IMR-90 (cell line): ENCODE results near the gene ACVR1. TPM values are rescaled to one million over a fixed set of nuclear protein-coding genes. Genes with fewer than 3 reads are reported as not detected.

Experiments
- ATAC-seq: fragments of 200-7000 bp; cut with Tn5 transposase; 2 replicates; pipeline ENCODE4 v1.9.1; 2020; ENCODE audit warnings: low read depth, mild to moderate bottlenecking, moderate library complexity
- BruUV-seq: library from RNA; stranded (reverse); fragments of 400-500 nt; replicated peaks from 2 replicates; lab custom pipeline; 2021; lab: Mats Ljungman, UMichigan
- CTCF ChIA-PET: fragments of 300-600 bp; formaldehyde crosslinking; extraction: SDS; loops from one replicate; lab custom pipeline; 2021; ENCODE audit warnings: antibody characterized with exemption; lab: Yijun Ruan, JAX
- POLR2A ChIA-PET: fragments of 300-600 bp; sonication (Branson Sonifier 250); formaldehyde crosslinking; loops from one replicate; lab custom pipeline; 2022; ENCODE audit warnings: antibody characterized with exemption; ENCODE audit not compliant: unreplicated experiment; lab: Charles Lee
- DNase-seq: peaks from one replicate; pipeline ENCODE4 v3.0.0; 2013
- H2AFZ ChIP-seq: replicated peaks from 2 replicates; pipeline ENCODE3; 2013; ENCODE audit warnings: low read length, mild to moderate bottlenecking; ENCODE audit not compliant: poor library complexity
- H2AK5ac ChIP-seq: 2 replicates; pipeline ENCODE4 v1.6.1; 2013; ENCODE audit warnings: low read depth, low read length, inconsistent platforms
- H2AK9ac ChIP-seq: replicated peaks from 2 replicates; pipeline ENCODE3; 2013; ENCODE audit warnings: mild to moderate bottlenecking, low read depth, low read length, moderate library complexity; ENCODE audit not compliant: poor library complexity
- H2BK120ac ChIP-seq: 2 replicates; pipeline ENCODE4 v1.6.1; 2013; ENCODE audit warnings: low read depth, low read length, inconsistent platforms
- H2BK15ac ChIP-seq: 3 replicates; pipeline ENCODE4 v1.6.1; 2013; ENCODE audit warnings: low read depth, low read length, inconsistent platforms
- H2BK20ac ChIP-seq: 2 replicates; pipeline ENCODE4 v1.6.1; 2013; ENCODE audit warnings: low read depth, mild to moderate bottlenecking, inconsistent platforms, low read length, moderate library complexity
- H2BK5ac ChIP-seq: 2 replicates; pipeline ENCODE4 v1.6.1; 2013; ENCODE audit warnings: mild to moderate bottlenecking, low read depth, low read length, inconsistent platforms; ENCODE audit not compliant: poor library complexity, severe bottlenecking
- H3K14ac ChIP-seq: replicated peaks from 2 replicates; pipeline ENCODE4 v1.6.1; 2013; ENCODE audit warnings: low read depth, low read length, inconsistent platforms
- H3K18ac ChIP-seq: 2 replicates; pipeline ENCODE4 v1.6.1; 2013; ENCODE audit warnings: low read depth, low read length, control low read depth
- H3K23ac ChIP-seq: 2 replicates; pipeline ENCODE4 v1.6.1; 2013; ENCODE audit warnings: low read depth, low read length, inconsistent platforms
- H3K27ac ChIP-seq: 2 replicates; pipeline ENCODE4 v1.5.1; 2013; ENCODE audit warnings: mild to moderate bottlenecking, control low read depth, low read length; ENCODE audit not compliant: insufficient read depth
- H3K27me3 ChIP-seq: 2 replicates; pipeline ENCODE4 v1.6.1; 2013; ENCODE audit warnings: low read length; ENCODE audit not compliant: control insufficient read depth, insufficient read depth
- H3K36me3 ChIP-seq: 2 replicates; pipeline ENCODE4 v1.6.1; 2013; ENCODE audit warnings: low read length, mixed read lengths; ENCODE audit not compliant: control insufficient read depth, insufficient read depth
- H3K4ac ChIP-seq: 2 replicates; pipeline ENCODE4 v1.6.1; 2013; ENCODE audit warnings: low read depth, low read length, inconsistent platforms
- H3K4me1 ChIP-seq: 2 replicates; pipeline ENCODE4 v1.6.1; 2013; ENCODE audit warnings: low read length, mixed read lengths; ENCODE audit not compliant: control insufficient read depth, insufficient read depth
- H3K4me2 ChIP-seq: 2 replicates; pipeline ENCODE4 v1.6.1; 2013; ENCODE audit warnings: low read depth, mild to moderate bottlenecking, control low read depth, low read length, moderate library complexity
- H3K4me3 ChIP-seq: 2 replicates; pipeline ENCODE4 v1.5.1; 2013; ENCODE audit warnings: low read depth, mild to moderate bottlenecking, control low read depth, low read length, moderate library complexity; ENCODE audit not compliant: insufficient read depth
- H3K56ac ChIP-seq: 2 replicates; pipeline ENCODE4 v1.6.1; 2013; ENCODE audit warnings: low read length, inconsistent platforms; ENCODE audit not compliant: insufficient read depth; ENCODE audit errors: extremely low read depth
- H3K79me1 ChIP-seq, 2 experiments: 2 replicates each; pipeline ENCODE4 v1.6.1; 2013; ENCODE audit warnings: low read length in 2 of 2, inconsistent platforms in 1 of 2, low read depth in 1 of 2
- H3K9ac ChIP-seq: 2 replicates; pipeline ENCODE4 v1.6.1; 2013; ENCODE audit warnings: low read depth, low read length, control low read depth
- H3K9me1 ChIP-seq: 2 replicates; pipeline ENCODE4 v1.6.1; 2013; ENCODE audit warnings: low read length, inconsistent platforms; ENCODE audit not compliant: insufficient read depth
- H3K9me3 ChIP-seq: 2 replicates; pipeline ENCODE4 v1.6.1; 2013; ENCODE audit warnings: low read length; ENCODE audit not compliant: control insufficient read depth, insufficient read depth
- H4K20me1 ChIP-seq: 2 replicates; pipeline ENCODE4 v1.6.1; 2013; ENCODE audit warnings: low read length, inconsistent platforms; ENCODE audit not compliant: insufficient read depth
- H4K5ac ChIP-seq: 2 replicates; pipeline ENCODE4 v1.6.1; 2013; ENCODE audit warnings: mild to moderate bottlenecking, low read depth, low read length, control low read depth
- H4K8ac ChIP-seq, 2 experiments: 2 replicates each; pipeline ENCODE4 v1.6.1; 2013; ENCODE audit warnings: low read depth in 2 of 2, low read length in 2 of 2, control low read depth in 1 of 2, inconsistent platforms in 1 of 2
- H4K91ac ChIP-seq: 2 replicates; pipeline ENCODE4 v1.6.1; 2013; ENCODE audit warnings: low read depth, low read length, inconsistent platforms; ENCODE audit not compliant: insufficient read depth
- MAZ ChIP-seq: IDR thresholded peaks from 2 replicates; pipeline ENCODE4 v1.6.1; 2012; ENCODE audit warnings: low read depth, mild to moderate bottlenecking, low read length, improper control_type of control experiment, moderate library complexity, borderline replicate concordance
- RFX5 ChIP-seq: IDR thresholded peaks from 2 replicates; pipeline ENCODE4 v1.8.0; 2012; ENCODE audit warnings: low read depth, mild to moderate bottlenecking, low read length, moderate library complexity
- SMC3 ChIP-seq: fragments of 150-350 bp; IDR thresholded peaks from 2 replicates; pipeline ENCODE4 v1.6.1; 2016; ENCODE audit warnings: low read depth, mild to moderate bottlenecking, antibody characterized with exemption, low read length, moderate library complexity
- WGBS, 2 experiments: methylation state at CpG; one replicate each; pipeline versions ENCODE4 v1.1.5 to v1.1.7; 2013; ENCODE audit warnings: missing lambda C conversion rate in 2 of 2; ENCODE audit not compliant: insufficient read length in 1 of 2; ENCODE audit errors: extremely low coverage in 2 of 2; 5-methylcytosine and 5-hydroxymethylcytosine counted together
- dilution Hi-C: fragments of 300-500 bp; cut with HindIII; formaldehyde crosslinking; loops from one replicate; pipeline ENCODE4 v1.14.3; 2018; ENCODE audit warnings: low sequenced_read_pairs; ENCODE audit not compliant: unreplicated experiment
- in situ Hi-C: fragments of 300-500 bp; cut with MboI; formaldehyde crosslinking; loops from 3 replicates; pipeline ENCODE4 v1.14.3; 2019; ENCODE audit warnings: low sequenced_read_pairs, inconsistent platforms, mixed read lengths
- intact Hi-C: fragments of 100-400 bp; cut with micrococcal nuclease; formaldehyde crosslinking; loops from 2 replicates; pipeline ENCODE4 v1.10.0; 2022
- polyA plus RNA-seq, 3 experiments: library from polyadenylated mRNA; depleted of rRNA; stranded (reverse); fragments of >200 nt; gene quantifications; 2 replicates each; pipeline ENCODE4 v1.2.3, GENCODE V29; 2012; ENCODE audit warnings: low replicate concordance in 1 of 3
- total RNA-seq: library from RNA; depleted of rRNA; stranded (reverse); fragments of >200 nt; gene quantifications from 2 replicates; pipeline ENCODE4 v1.2.3, GENCODE V29; 2012
- TF ChIP-seq, protein P1 (sequence below): fragments of 150-350 bp; IDR thresholded peaks from 2 replicates; pipeline ENCODE4 v1.6.1; 2017; ENCODE audit warnings: mild to moderate bottlenecking, antibody characterized with exemption, low read length, low read depth

The ACVR1 gene
- total and polyA plus RNA-seq, 2 of the 4 experiments (the other 2 are of a cell fraction), result 21.1 to 40.8 TPM

DNA sequence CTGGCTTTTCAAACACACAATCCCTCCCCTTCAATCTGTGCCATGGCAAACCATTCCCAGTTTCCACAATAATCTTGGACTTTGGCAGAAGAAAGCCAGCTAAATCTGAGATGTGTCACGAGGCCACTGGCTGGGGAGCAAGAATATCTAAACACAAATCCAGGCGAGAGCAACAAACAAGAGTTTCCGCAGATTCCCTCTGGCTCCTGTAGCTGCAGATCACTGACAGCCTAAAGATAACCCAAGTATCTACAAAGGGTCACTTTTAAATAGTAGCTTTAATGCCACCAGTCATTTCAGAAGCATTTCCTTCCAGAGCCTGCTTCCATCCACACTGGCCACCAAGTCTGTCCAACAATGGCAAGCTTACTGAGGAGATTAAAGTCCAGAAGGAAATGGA lies 86.9 kb downstream of the ACVR1 start:
- ATAC-seq (peak; percentile 6; the same call in 1 of the 2 replicates), DNase-seq (peak; percentile 23)
- ChIA-PET POLR2A (no interaction called here), CTCF (interaction anchor here (0.6 kb wide), 1 partner anchor 78 kb away, joined by 3 read pairs; no protein-coding TSS in a partner anchor)
- Histone ChIP-seq H2BK120ac (peak overlapping the region; percentile 20; the same call in 1 of the 2 replicates), H3K36me3 (0 out of 2 replicates have a peak, but pooled peaks cover 4% of the 10 kb centered on the region), H3K9me1 (peaks cover 32% of the 10 kb centered on the region), H3K14ac (peak overlapping the region; percentile 17; the same call in 1 of the 2 replicates), H3K9ac (no peak overlapping the region), H3K27ac (no peak overlapping the region), H3K56ac (no peak overlapping the region), H2AK9ac (no peak overlapping the region), H2AK5ac (peak overlapping the region; percentile 51), H2AFZ (no peak overlapping the region), H3K23ac (peak overlapping the region; percentile 52; the same call in 1 of the 2 replicates), H4K91ac (no peak overlapping the region; the same call in 1 of the 2 replicates), H3K4me2 (0 out of 2 replicates have a peak overlapping the region, but pooled peaks have one; percentile 13), H2BK20ac (no peak overlapping the region), H3K9me3 (no peaks in the 10 kb centered on the region), H3K4ac (peak overlapping the region; percentile 30; the same call in 1 of the 2 replicates), H3K27me3 (no peaks in the 10 kb centered on the region), H3K18ac (no peak overlapping the region), H3K4me1 (peaks cover 29% of the 10 kb centered on the region), H4K5ac (no peak overlapping the region), H3K79me1 (peaks cover 21 to 76% of the 10 kb centered on the region in 2 experiments), H2BK5ac (no peak overlapping the region), H4K8ac (no peak overlapping the region), H3K4me3 (no peak overlapping the region), H4K20me1 (peaks cover 10% of the 10 kb centered on the region; the same call in 1 of the 2 replicates), H2BK15ac (0 out of 3 replicates have a peak overlapping the region, but pooled peaks have one; percentile 1)
- no CpG with 5 or more reads among the region's 3 CpGs for WGBS, 2 experiments
- TF ChIP-seq MAZ (no peak), SMC3 (no peak), RFX5 (0 out of 2 replicates have a peak, but pooled peaks have one; percentile 3)
- TF ChIP-seq, protein P1, sequence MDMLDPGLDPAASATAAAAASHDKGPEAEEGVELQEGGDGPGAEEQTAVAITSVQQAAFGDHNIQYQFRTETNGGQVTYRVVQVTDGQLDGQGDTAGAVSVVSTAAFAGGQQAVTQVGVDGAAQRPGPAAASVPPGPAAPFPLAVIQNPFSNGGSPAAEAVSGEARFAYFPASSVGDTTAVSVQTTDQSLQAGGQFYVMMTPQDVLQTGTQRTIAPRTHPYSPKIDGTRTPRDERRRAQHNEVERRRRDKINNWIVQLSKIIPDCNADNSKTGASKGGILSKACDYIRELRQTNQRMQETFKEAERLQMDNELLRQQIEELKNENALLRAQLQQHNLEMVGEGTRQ, result peak; percentile 34; the same call in 1 of the 2 replicates
- no TSS peak for BruUV-seq
- in situ Hi-C loops, result loop anchor here (5.0 kb wide), 1 partner anchor 88 kb away; the partner anchor contains the start of gene ACVR1
- dilution Hi-C loops, result no loop called here
- intact Hi-C loops, result loop anchor here (1.0 to 10.0 kb wide), 2 partner anchors 87 to 666 kb away; partner anchors contain the start of genes ACVR1, CCDC148 and PKP4
